ENCODE measurements around the gene EIF5.
"Not testable (repeated sequence)": the region's sequence is repeated elsewhere in the genome, so short reads cannot be mapped to it uniquely, and the experiment has no call there.

The EIF5 gene

DNA sequence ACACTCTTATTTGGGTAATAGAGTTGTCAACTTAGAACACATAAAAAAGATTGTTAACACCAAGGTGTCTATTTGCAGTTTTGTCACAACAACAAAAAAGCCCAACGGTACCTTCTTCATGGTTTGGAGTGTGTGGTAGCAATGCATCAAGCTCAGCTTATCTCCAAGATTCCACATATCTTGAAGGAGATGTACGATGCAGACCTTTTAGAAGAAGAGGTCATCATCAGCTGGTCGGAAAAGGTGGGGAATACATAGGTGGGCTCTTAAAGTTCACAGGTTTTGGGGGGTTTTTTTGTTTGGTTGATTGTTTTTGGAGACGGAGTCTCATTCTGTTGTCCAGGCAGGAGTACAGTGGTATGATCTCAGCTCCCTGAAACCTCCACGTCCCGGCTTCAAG lies 5.5 kb downstream of the EIF5 start:
- no peak for DNase-seq

DNA sequence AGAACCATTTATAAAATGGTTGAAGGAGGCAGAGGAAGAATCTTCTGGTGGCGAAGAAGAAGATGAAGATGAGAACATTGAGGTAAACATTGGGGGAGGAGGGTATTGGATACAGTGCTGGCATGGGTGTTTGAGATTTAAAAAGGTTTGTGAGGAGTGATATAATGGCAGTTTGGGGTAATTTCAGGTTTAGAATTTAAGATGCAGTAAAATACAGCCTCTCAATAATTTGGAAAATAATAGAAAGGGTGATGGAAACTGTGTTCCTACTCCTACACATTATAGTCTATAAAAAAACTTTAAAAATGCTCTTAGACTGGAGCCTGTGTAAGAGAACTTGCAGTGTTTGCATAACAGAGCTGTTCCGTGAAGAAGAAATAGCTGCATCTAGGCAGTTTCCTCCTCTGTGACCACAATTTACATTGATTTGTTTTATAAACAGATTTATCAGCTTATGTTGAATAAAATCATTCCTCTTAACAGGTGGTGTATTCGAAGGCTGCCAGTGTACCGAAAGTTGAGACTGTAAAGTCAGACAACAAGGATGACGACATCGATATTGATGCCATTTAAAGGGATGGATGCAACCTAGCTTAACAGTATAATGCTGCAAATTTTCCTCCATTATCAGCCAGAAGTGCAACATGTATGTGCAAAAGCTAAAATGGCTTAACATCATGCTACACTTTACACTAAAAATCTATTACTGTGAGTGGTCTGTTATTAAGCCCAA lies 6.6 kb downstream of the EIF5 start:
- no peak for DNase-seq

DNA sequence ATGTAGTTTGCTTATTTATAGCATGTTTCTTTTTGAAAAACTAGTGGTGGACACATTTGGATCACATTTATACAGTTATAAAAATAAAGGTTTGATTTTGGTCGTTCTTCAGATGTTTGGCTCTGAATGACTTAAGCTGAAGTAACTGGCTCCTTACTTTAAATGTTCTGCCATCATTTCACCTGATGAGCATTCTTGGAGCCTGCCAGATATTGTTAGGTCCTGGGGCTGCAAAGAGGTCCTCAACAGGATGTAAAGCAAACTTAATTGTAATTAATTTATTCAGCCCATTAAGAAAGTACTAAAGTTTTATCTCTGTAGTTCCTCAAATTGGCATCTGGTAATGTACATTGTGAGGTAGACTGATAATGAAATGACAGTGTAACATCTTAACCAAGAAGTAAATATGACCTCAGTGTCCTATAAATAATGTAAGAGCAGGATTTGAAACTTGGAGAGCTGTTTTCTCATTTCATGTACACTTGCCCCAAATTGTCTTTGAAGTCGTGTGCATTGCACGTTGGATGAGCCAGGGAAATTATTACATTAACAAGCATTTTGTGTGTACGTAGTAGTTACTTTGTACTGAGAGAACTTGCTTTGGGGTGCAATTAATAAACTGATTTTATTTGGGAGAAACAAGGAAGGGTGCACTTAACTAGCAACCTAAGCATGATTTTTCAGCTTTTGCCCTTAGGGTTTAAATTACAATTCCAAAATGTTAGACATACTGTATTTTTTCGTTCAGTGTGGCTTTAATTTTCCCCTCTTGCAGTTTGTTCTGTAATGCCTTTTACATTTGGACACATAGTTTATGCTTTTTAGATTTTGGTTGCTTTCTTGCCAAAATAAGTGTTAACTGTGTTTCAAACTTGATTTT lies 7.5 kb downstream of the EIF5 start:
- DNase-seq = no peak

DNA sequence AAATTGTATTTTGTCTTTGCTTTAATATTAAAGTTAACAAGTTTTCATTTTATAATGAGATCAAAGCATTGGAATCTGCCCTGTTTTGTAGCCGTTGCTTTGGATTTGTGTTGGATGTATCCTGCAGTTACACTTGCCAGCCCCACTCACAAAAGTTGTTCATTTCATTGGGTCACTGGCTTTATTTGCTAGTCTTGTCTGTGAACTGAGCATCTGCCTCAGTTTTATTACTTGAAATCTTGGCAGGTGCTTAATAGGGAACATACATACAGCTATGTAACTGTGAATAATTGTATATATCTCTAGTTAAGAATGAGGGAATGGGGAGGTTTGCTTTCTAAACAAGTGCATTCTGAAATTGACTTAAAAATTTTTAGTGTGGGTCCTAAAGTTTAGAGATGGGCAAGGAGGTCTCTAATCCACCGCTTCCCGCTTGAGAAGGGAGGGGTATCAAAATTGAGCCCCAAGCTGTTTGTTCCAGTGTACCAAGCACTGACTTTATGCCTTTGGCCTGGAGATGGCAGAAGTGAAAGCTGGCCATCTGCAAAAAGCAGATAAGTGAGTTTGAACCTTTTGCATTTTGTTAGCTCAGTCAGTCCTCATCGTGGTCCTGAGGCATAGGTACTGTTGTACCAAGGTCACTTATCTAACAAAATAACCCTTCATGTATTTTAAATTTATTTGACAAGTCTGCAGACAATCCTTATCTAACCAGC lies 9.3 kb downstream of the EIF5 start:
- no peak for DNase-seq

DNA sequence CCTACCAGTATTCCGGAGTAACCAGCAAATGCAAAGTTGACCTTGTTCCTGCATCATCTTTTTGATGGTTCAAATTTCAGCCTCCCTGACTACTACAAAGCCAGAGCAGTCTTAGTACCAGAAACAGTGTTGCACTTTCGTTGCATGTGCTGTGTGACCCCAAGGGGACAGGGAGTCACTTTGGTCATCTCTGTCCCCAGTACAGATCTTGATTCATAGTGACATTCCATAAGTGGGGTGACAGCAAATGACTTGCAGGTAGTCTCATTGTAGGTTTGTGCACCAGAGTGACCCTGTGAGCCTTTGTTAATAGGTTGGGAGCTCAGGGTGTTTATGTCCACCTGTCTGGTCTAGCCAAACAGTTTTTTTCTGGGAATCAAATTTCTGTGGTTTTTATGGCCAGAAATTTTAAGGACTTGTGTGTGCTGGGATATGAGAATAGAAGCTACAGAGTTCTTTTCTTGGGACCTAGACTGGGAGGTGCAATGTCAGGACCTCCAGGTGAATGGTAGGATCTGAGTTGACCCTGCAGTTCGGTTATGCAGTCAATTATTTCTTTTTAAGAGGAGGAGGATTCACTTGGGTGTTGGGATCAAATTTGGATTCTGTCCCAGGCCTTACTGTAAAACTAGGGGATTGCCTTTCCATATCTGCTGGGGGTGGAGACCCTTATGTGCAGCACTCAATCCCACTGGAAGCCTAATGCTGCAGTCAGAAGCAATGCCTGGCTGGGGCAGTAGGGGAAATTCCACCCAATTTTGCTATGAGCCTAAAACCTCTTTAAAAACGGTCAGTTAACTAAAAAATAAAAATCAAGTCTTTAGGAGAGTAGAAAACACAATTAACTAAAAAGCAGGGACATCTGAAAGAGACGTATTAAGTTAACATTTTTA lies 10.1 kb downstream of the EIF5 start:
- no peak for DNase-seq

DNA sequence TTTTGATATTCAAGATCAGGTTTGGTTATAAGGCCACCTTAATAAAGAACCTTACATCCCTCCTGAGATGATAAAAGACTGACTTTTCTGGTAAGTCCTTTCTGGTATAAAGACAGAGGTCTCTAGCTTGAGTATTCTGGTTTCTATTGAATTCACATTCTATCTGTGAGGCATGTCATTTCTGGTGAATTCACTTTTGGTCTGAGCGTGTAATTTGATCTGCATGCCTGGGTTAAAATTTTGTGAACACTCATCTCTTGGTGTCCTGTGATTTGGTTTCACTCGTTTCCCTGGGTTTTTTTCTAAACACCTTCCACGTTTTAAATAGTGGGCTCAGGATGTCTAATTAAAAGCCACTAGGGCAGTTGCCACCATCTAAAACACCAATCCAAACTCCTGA lies 12.2 kb downstream of the EIF5 start:
- no peak for DNase-seq

DNA sequence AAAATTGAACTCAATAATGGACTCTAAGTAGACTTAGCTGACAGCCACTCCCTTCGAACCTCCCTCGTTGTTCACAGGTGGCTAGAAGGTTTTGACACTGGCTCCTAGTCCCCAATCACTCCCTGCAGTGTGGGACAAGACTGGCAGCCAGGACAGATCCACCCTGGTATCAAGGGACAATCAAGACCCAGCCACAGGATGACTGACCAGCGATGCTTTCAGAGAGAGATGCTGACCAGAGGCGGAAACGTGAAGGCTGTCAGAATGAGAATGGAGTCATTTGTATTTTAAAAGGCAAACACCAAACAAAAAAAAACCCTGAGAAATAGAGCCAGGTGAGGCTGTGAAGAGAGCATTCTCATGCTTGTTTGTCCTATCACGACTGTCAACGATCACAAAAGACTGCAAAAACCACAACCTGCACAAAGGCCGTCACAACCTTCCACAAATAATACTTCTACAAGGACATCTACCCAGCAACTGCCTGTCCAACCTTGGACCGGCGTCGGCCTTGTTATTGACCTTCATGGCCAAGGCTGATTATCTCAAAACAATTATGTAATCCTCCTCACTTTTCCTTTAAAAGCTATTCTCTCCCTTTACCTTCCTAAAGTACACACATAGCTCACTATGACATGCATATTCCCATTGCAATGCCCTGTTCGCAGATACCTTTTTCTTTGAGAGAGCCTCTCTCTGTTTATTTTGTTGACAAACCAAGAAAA lies 13.2 kb downstream of the EIF5 start:
- DNase-seq = no peak

DNA sequence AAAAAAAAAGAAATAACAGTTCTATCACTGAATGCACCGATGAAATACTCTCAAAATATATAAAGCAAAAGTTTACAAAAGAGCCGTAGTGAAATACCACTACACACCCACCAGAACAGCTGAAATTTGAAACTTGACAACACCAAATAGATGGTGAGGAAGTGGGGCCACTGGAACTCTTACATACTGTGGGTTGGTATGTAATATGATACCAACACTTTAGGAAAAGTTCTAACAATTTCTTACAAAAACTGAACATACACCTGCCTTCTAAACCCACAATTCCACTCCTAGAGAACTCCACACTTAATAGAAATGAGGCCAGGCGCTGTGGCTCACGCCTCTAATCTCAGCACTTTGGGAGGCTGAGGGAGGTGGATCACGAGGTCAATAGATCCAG lies 14.1 kb downstream of the EIF5 start:
- DNase-seq = no peak

DNA sequence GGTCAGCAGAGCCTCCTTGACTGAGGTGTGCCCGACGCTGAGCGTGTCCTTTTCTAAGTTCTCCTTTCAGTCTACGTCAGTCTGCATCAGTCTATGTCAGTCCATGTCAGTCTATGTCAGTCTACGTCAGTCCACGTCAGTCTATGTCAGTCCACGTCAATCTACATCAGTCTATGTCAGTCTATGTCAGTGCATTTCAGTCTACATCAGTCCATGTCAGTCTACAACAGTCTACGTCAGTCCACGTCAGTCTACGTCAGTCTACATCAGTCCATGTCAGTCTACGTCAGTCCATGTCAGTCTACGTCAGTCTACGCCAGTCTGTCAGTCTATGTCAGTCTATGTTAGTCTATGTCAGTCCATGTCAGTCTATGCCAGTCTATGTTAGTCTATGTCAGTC lies 15.9 kb downstream of the EIF5 start:
- DNase-seq = no peak

DNA sequence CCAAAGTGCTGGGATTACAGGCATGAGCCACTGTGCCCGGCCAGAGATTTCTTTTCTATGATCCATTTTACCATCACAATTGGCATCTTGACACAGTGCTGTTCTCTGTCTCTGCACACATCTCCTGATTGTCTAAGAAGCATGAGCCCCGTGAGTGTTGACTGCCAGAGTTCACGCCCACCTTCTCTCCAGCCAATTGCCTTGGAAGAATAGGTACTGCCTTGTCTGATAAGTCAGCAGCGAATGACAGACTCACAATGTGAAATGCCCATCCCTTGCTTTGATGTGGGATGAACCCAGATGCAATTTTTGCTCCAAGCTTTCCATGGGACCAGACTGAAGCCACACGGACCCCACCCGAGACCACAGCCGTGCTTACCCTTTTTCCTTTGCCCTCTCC lies 19.3 kb downstream of the EIF5 start:
- DNase-seq = no peak

DNA sequence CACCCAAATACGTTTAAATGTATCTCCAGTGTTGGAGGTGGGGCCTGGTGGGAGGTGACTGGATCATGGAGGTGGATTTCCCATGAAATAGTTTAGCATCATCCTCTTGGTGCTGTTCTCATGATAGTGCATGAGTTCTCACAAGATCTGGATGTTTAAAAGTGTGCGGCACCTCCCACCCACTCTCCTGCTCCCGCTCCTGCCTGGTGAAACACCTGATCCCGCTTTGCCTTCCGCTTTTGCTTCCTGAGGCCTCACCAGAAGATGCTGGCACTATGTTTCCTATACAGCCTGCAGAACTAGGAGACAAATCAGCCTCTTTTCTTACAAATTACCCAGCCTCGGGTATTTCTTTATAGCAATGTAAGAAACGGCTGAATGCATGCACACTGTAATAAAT lies 20.1 kb downstream of the EIF5 start:
- DNase-seq = no peak

DNA sequence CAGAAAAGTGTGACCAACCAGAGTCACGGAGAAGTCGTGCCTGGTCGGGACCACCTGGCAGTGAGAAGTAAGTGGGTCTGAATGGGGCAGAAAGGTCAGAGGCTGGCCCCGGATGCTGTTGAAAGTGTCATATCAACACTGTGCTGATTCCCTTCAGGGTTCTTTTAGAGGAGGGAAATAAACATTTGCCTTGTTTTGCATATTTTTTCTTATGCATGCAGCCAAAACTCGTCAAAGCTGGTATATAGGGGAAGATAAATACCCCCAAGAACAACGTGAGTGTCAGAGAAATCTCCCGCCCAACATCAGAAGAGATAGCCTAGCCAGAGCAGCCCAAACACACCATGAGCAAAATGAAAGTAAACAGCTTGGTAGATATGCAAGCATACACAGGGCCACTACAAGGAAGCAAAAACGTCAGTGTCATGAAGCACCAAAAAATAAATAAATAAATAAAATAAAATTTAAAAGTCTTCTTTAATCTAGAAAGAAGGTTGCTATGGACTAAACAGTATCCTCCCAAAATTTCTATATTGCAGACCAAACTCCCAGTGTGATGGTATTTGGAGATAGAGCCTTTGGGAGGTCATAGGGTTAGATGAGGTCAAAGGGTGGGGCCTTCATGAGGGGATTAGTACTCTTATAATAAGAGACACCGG lies 22.1 kb downstream of the EIF5 start:
- DNase-seq = no peak

DNA sequence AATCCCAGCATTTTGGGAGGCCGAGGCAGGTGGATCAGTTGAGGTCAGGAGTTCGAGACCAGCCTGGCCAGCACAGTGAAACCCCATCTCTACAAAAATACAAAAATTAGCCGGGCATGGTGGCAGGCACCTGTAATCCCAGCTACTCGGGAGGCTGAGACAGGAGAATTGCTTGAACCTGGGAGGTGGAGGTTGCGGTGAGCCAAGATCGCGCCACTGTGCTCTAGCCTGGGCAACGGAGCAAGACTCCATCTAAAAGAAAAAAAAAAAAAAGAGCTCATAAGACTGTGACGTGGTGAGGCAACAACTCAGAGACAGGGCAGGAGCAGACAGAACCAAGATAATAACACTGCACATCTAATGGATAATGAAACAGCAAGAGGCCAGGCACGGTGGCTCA lies 23.5 kb downstream of the EIF5 start:
- not testable (repeated sequence) for DNase-seq

DNA sequence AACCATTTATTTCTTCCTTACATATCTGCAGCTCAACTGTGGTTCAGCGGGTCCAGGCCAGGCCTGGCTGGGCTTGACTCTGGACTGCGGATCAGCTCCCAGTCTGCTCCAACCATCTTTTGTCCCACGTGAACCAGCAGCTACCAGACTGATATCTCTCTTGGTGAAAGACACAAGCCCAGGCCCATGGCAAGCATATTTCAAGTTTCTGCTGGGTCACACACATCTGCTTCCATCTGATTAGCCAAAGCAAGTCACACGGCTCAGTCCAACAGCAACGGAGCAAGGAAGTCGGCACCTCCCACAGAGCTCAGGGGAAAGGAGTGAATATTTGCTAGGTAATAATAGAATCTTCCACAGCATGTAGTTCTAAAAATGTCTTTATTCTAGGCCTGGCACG lies 26.5 kb downstream of the EIF5 start:
- DNase-seq = no peak

DNA sequence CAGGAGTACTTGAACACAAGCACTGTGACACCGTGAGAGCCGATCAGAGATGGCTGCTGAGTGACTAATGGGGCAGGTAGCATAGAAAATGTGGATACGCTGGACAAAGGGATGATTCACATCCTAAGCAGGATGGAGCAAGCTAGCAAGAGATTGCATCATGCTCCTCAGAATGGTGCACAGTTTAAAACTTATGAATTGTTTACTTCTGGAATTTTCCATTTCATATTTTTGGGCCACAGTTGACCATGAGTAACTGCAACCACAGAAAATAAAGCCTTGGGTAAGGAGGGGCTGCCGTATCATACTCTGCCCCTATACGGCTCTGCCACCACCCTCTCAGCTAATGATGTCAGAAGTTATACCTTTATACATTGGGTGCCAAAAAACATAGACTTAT lies 27.8 kb downstream of the EIF5 start:
- DNase-seq = no peak

DNA sequence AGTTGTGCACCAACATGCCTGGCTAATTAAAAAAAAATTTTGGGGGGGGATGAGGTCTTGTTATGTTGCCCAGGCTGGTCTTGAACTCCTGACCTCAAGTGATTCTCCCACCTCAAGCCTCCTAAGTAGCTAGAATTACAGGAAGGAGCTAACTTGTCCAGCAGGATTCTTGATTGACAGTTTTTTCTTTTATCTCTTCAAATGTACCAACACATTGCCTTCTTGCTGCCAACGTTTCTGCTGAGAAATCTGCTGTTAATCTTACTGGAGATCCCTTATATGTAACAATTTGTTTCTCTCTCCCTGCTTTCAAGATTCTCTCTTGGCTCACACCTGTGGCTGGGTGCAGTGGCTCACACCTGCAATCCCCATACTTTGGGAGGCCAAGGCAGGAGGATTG lies 28.7 kb downstream of the EIF5 start:
- no peak for DNase-seq

DNA sequence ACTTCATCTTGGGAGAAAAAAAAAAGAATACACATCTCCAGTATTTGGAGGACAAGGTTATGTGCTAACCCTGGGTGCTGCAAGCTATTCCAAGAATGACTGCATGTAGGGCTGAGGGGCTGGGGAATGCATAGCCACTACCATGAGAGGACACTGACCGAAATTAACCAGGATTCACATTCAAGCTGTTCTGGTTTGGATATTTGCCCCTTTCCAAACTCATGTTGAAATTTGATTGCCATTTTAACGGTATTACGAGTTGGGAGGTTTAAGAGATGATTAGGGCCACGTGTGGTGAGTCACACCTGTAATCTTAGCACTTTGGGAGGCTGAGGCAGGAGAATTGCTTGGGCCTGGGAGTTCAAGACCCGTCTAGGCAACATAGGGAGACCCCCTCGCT lies 32.7 kb downstream of the EIF5 start:
- DNase-seq = no peak

DNA sequence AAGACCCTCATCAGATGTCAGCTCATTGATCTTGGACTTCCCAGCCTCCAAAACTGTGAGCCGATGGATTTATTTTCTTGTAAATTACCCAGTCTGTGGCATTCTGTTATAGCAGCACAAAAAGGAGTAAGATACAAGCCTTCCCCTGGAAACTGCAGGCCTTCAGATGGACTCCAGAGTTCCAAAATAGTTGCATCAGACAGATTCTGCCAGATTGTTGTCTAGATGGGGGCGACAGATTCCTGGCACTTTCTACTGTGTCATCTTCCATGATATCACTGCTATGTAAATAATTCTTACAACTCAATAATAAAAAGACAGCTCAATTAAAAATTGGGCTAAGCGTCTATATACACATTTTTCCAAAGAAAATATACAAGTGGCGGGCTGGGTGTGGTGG lies 34.0 kb downstream of the EIF5 start:
- DNase-seq = no peak

DNA sequence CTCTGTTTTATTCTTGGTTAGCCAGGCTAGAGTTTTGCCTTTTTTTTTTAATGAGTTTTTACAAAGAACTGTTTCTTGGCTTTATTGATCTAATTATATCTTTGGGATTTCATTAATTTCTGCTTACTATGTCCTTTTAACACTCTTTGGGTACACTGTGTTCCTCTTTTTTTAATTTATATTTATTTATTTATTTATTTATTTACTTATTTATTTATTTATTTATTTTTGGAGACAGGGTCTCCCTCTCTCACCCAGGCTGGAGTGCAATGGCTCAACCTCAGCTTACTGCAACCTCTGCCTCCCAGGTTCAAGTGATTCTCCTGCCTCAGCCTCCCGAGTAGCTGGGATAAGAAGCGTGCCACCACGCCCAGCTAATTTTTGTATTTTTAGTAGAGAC lies 36.0 kb downstream of the EIF5 start:
- no peak for DNase-seq

DNA sequence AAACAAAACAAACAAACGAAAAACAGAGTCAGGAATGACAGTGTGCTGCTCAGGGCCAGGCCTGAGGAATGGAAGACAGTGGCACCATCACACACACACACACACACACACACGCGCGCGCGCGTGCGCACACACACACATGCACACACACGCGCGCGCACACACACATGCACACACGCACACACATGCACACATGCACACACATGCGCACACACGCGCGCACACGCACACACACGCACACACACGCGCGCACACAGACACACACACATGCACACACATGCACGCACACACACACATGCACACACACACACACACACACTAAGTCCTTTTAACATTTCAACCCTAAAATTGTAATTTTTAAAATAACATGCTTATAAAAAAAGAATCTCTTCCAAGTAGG lies 38.0 kb downstream of the EIF5 start:
- DNase-seq = no peak

DNA sequence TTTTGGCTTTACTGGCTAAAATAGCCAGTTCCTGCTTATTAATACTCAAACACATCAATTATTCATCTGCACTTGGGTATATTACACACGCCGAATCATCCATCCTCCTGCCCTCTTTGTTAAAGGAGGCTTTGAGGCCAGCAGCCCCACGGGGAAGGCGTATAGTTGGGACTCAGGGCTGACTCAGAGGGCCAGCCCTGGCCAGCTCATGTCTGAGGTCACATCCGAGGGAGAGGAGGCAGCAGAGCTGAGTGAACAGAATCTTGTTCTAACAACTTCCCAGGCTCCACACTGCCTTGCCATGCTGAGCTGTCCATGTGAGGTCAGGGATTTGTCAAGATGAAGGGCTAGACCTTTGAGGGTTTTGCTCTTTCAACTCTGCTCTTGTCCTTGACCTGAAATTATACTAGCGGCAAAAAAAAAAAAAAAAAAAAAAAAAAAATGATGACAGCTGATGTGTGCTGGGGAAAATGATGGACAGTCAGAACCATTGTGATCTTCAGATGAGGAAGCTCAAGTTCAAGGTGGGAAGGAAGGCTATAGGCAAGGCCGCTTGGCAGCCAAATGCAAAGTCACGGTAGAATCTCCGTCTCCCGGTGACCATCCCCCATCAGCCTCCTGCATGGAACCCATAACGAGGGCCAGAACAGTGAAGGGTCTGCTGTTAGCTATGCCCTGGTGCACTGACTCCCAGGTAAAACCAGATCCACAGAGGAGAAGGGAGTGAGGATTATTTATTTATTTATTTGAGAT lies 38.7 kb downstream of the EIF5 start:
- no peak for DNase-seq

Measured in activated T-cell treated with anti-CD3 and anti-CD28 coated beads, Interleukin-2, amount 50 U/mL, for 1 hour (primary cell).